Left lung (tissue), 10 donors: ENCODE results near the gene ZNF30. TPM values are rescaled to one million over a fixed set of nuclear protein-coding genes. Genes with fewer than 3 reads are reported as not detected.

Experiments used
- ATAC-seq: fragments of 200-7000 bp; cut with Tn5 transposase; one replicate; pipeline ENCODE4 v1.9.1; 2020; ENCODE audit warnings: moderate library complexity
- DNase-seq, 4 donors: peaks; one replicate each; pipeline ENCODE4 v3.0.0-alpha.2; 2013 to 2020
- H3K27ac ChIP-seq, 2 donors: fragments of 200-600 bp; sonication (generic) in 1 of 2; one replicate each; pipeline versions ENCODE4 v1.5.0 to v1.8.0; 2020 to 2021
- H3K27me3 ChIP-seq, 2 donors: fragments of 200-600 bp; sonication (generic) in 1 of 2; one replicate each; pipeline versions ENCODE4 v1.5.0 to v1.8.0; 2020 to 2021
- H3K36me3 ChIP-seq, 2 donors: fragments of 200-600 bp; sonication (generic) in 1 of 2; one replicate each; pipeline versions ENCODE4 v1.5.0 to v1.8.0; 2020 to 2021
- H3K4me1 ChIP-seq, 2 donors: fragments of 200-600 bp; one replicate each; pipeline ENCODE4 v1.8.0; 2021
- H3K4me3 ChIP-seq, 2 donors: fragments of 200-600 bp; sonication (generic) in 1 of 2; one replicate each; pipeline versions ENCODE4 v1.5.0 to v1.8.0; 2020 to 2021; ENCODE audit warnings: mild to moderate bottlenecking in 1 of 2
- H3K9me3 ChIP-seq, 2 donors: fragments of 200-600 bp; sonication (generic) in 1 of 2; one replicate each; pipeline versions ENCODE4 v1.5.0 to v1.8.0; 2020 to 2021
- CTCF ChIP-seq, 2 donors: fragments of 200-600 bp; sonication (generic) in 1 of 2; IDR thresholded peaks; one replicate each; pipeline versions ENCODE4 v1.5.0 to v1.8.0; 2021; ENCODE audit warnings: antibody characterized with exemption in 2 of 2
- intact Hi-C, 2 donors: fragments of 100-400 bp; cut with DNase I; formaldehyde crosslinking; loops; one replicate each; pipeline versions ENCODE4 v1.11.2 to v1.14.2; 2022
- polyA plus RNA-seq, 6 donors: library from polyadenylated mRNA; unstranded; fragments of 120-200 nt; gene quantifications; one replicate each; pipeline ENCODE4 v1.2.1, GENCODE V29; 2013; ENCODE audit not compliant: insufficient read length in 6 of 6
- total RNA-seq, 2 donors: library from RNA; stranded (reverse); fragmentation: NEBNext Ultra II Directional; extraction: Animal tissue kit (Norgen Biotek cat#: 25700); gene quantifications; one replicate each; pipeline ENCODE4 v1.2.1, GENCODE V29; 2021
- donor health status: DM: no; HTN: yes; CAD: no.
- donor health status: DM: no; HTN: no; CAD: no.

The ZNF30 gene
- total and polyA plus RNA-seq, 8 donors, result 3.5 to 10.4 (median 7.5) TPM

DNA sequence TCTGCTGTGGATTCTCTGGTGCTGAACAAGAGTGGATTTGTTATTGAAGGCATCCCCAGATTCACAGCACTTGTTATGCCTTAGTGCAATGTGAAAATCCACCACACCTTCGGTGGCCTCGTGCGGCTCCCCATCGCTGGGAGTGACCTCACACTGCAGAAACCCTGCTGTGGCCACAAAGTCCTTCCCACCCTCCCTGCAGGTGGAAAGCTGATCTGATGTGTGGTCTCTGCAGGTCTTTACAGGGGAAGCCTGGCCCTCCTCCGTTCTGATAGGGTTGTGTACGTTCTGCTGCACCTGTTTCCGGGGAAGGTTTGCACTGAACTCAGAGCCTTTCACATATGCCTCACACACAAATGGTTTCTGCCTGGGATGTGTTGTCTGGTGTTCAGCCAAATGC, 32.3 kb downstream of the ZNF30 start:
- intact Hi-C loops, result no loop called here
- Histone ChIP-seq H3K36me3 (peaks cover 0 to 69% of the 10 kb centered on the region in 2 donors), H3K4me1 (peaks cover 5 to 19% of the 10 kb centered on the region in 2 donors), H3K27ac (no peak overlapping the region), H3K9me3 (peaks cover 8 to 74% of the 10 kb centered on the region in 2 donors), H3K4me3 (no peak overlapping the region), H3K27me3 (no peaks in the 10 kb centered on the region)
- no peak for ATAC-seq
- DNase-seq, result no peak
- no peak for TF ChIP-seq CTCF (IDR thresholded peaks at IDR 0.05)

DNA sequence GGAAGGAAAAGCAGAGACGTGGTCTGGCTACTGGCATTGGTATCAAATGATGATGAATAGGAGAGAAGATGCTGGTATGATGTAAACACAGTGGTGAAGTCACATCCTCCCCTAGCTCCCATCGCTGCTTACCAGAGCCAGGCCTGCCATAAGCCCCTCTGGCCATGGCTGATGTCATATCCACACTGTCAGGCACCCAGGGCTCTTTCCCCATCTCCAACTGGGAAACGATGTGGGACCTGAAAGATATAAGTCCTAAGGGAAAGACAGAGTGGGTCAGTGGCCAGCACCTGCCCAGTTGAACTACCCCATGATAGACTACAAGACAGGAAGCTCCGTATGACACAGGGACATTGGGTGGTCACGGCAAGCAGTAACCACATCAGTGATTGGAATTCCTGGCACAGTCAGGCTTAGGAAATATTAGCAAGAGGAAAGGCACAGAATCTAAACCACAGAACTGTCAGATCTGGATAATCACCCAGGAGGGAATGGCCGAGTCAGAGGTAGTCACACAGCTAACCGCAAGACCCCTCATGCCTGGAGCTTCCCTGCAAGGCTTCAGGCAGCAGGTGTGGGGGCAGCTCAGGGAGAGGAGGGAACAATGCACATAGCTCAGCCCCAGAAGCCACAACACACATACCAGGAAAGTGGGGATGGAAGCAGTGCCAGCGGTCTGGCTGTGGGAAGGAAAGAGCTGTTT, 33.6 kb downstream of the ZNF30 start:
- no peak overlapping the region for H3K4me3 ChIP-seq
- no peak for TF ChIP-seq CTCF (IDR thresholded peaks at IDR 0.05)
- H3K36me3 ChIP-seq, result peaks cover 0 to 61% of the 10 kb centered on the region in 2 donors
- H3K27ac ChIP-seq, result no peak overlapping the region
- intact Hi-C loops, result no loop called here
- H3K9me3 ChIP-seq, result peaks cover 8 to 63% of the 10 kb centered on the region in 2 donors
- DNase-seq (no peak), ATAC-seq (no peak)
- H3K27me3 ChIP-seq, result no peaks in the 10 kb centered on the region
- peaks cover 5 to 22% of the 10 kb centered on the region in 2 donors for H3K4me1 ChIP-seq

DNA sequence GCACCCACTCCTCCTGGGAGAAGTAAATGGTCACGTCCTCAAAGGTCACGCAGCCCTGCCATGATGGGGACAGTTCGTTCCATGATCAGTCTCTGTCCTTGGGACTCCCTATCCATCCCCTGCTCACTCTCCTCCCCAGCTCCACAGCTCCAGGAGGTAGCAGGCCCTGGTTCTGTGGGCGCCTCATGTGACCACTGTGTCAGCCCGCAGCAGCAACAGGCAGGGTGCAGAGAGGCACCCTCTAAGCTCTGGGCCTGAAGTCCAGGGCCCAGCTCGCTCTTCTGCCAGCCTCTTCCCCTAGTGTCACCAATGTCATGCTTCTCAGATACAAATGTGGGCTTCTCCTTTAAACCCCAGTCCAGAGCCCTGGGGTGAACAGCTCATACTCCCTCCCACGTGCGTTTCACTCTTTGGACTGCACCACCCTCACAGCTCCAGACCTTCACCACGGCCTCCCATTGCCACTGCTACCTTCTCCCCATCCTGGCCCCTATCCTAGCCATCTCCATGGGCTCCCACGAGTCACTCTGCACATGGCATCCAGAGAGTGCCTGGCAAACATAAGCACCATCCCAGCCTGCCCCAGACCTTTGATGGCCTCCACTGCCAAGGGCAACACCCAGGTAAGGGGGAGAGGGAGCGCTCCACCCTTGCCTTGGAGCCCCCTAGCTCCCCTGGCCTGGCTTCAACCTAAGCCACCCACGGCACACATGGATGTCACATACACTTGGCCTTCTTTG, 34.4 kb downstream of the ZNF30 start:
- no peak for TF ChIP-seq CTCF (IDR thresholded peaks at IDR 0.05)
- Histone ChIP-seq H3K27ac (peak overlapping the region in 1 of 2 donors; percentile 66), H3K36me3 (peaks cover 0 to 52% of the 10 kb centered on the region in 2 donors), H3K9me3 (peaks cover 8 to 55% of the 10 kb centered on the region in 2 donors), H3K4me3 (no peak overlapping the region), H3K4me1 (peaks cover 5 to 22% of the 10 kb centered on the region in 2 donors), H3K27me3 (no peaks in the 10 kb centered on the region)
- no peak for ATAC-seq
- DNase-seq, result no peak
- intact Hi-C loops, result no loop called here

DNA sequence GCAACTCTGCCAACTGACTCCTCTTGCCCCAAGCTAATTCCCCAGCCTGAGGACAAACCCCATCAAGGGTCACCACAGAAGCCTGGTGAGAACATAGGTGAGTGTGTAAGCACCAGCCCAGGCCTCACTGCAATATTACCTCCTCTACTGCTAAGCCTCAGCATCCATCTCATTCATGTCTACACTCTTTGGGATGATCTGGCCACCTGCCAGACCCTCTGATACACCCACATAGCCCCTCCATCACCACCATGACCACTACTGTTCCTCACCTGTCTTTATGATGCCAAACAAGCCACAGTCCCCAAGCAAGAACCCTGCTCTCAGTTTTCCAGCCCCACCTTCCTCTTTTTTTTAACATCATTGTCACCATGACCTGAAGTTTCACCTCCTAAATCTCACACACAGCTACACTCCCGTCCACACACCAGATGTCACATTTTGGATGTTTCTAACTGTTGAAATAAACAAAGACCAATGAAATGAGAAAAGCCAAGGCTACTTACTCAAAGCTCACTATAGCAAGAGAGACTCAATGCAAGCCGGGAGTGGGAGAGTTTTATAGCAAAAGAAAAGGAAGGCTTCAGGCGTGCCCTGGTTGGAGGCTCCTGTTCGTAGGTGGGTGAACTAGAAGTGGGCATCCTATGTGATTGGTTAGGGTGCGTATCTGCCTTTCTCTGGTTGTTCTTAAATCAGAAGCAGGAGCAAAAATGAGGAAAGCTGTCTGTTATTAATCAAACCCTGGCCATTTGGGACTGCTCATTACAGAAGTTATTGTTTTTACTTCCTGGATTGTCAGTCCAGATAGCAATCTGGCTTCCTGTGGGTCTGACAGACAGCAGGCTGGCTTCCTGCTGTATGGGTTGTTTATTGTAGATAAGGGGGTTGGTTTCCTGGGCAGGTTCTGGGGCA, 35.3 kb downstream of the ZNF30 start:
- peaks cover 0 to 43% of the 10 kb centered on the region in 2 donors for H3K36me3 ChIP-seq
- peak overlapping the region in 1 of 2 donors; percentile 86 for H3K4me3 ChIP-seq
- peak in 1 of 4 donors; percentile 30 for DNase-seq
- peak overlapping the region in 1 of 2 donors; percentile 84 for H3K27ac ChIP-seq
- H3K4me1 ChIP-seq, result peaks cover 5 to 22% of the 10 kb centered on the region in 2 donors
- TF ChIP-seq CTCF (IDR thresholded peaks at IDR 0.05), result no peak
- peak; percentile 15 for ATAC-seq
- intact Hi-C loops, result no loop called here
- H3K9me3 ChIP-seq, result peaks cover 8 to 46% of the 10 kb centered on the region in 2 donors
- no peaks in the 10 kb centered on the region for H3K27me3 ChIP-seq
